ENCODE data around the gene CHI3L1. TPM values are rescaled to one million over a fixed set of nuclear protein-coding genes. Genes with fewer than 3 reads are reported as not detected.

The CHI3L1 gene
- total RNA-seq, 1 donor from 2014 or later, result 0.20 TPM

DNA sequence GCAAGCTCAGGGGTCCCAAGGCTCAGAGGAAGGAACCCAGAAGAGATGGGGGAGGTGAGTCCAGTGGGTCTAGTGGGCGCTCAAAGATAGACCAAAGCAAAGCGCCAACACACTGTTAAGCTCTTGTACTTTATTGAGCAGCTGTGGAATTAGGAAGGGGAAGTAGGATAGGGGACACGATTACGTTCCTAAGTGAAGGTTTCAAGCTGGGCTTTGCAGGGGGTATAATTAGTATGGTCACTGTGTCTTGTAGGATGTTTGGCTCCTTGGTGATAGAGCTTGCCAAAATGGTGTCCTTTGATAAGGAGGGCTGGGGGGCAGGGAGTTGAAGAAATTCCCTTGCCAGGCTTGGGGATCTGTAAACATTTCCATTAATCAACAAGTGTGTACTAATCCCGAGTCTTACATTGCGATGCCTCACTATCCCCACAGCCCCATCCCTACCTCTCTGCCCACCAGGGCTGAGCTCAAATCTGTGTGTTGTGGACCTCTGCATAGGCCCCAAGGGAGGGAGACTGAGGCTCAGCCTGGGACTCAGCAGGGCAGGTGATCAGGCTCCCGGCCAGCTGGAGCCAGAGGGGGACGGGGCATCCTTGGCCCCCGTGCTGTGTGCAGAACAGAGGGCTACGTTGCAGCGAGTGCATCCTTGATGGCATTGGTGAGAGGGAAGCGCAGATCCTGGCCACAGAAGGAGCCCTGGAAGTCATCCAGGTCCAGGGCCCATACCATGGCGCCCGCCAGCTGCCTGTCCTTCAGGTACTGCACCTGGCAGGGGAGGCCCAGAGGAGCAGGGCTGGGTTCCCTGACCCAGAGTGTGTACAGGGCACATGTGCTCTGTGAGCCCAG, 7.5 kb downstream of the CHI3L1 start:
- no peak for DNase-seq (ENCODE audit: low read depth)
- no peak overlapping the region for H3K4me3 Mint-ChIP-seq (ENCODE audit: unreplicated experiment)

DNA sequence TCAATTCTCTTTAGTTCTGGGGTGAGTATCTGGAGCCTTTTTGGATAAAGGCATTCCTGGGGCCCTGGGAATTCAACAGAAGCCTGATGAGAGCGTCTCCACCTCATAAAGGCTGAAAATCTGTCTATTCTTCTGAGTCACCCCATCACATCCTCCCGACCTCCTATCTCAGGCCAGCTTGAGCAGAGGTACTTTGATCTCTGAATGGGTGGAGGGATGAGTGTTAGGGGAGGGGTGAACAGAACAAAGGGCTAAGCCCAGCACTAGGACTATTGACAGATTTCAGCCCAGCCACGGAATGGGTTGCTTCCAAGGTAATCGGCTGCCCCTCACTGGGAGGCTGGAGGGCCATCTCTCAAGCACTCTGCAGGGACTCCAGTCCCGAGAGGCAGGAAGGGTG, 8.4 kb downstream of the CHI3L1 start:
- DNase-seq (ENCODE audit: low read depth) (no peak), FAIRE-seq (no peak)
- no peak overlapping the region for H3K4me3 Mint-ChIP-seq (ENCODE audit: unreplicated experiment)
- Histone ChIP-seq H3K4me1 (ENCODE audit: insufficient read depth, low read length) (peaks cover 14% of the 10 kb centered on the region), H3K9me3 (ENCODE audit: insufficient read depth, low read depth, low read length) (no peaks in the 10 kb centered on the region), H2AFZ (ENCODE audit: low read depth, low read length) (peak overlapping the region; percentile 3), H3K9ac (ENCODE audit: low read length) (no peak overlapping the region), H3K27me3 (ENCODE audit: insufficient read depth, low read length) (no peaks in the 10 kb centered on the region), H3K4me2 (ENCODE audit: low read length) (peak overlapping the region; percentile 61), H3K4me3 (ENCODE audit: insufficient read depth, low read depth, low read length) (no peak overlapping the region), H3K79me2 (ENCODE audit: insufficient read depth, low read length) (no peaks in the 10 kb centered on the region), H3K36me3 (ENCODE audit: insufficient read depth, low read length) (no peaks in the 10 kb centered on the region), H4K20me1 (ENCODE audit: insufficient read depth, low read length) (no peaks in the 10 kb centered on the region), H3K27ac (ENCODE audit: low read depth, low read length) (no peak overlapping the region)
- H3K9me3 Mint-ChIP-seq (ENCODE audit: unreplicated experiment), result no peaks in the 10 kb centered on the region
- peaks cover 20% of the 10 kb centered on the region for H3K4me1 Mint-ChIP-seq (ENCODE audit: low read depth, unreplicated experiment)
- no peaks in the 10 kb centered on the region for H3K36me3 Mint-ChIP-seq (ENCODE audit: low read depth, unreplicated experiment)
- no peak for TF ChIP-seq EZH2 (IDR thresholded peaks at IDR 0.05; ENCODE audit: insufficient read depth, low read length)
- peaks cover 22% of the 10 kb centered on the region for H3K27me3 Mint-ChIP-seq (ENCODE audit: low read depth, unreplicated experiment)
- peak overlapping the region; percentile 75 for H3K27ac Mint-ChIP-seq (ENCODE audit: unreplicated experiment)

More for the DNA sequence above, 7.5 kb downstream of the CHI3L1 start:
- no peaks in the 10 kb centered on the region for H3K9me3 Mint-ChIP-seq (ENCODE audit: unreplicated experiment)
- no peak for TF ChIP-seq EZH2 (IDR thresholded peaks at IDR 0.05; ENCODE audit: insufficient read depth, low read length)
- TF ChIP-seq, protein P1, sequence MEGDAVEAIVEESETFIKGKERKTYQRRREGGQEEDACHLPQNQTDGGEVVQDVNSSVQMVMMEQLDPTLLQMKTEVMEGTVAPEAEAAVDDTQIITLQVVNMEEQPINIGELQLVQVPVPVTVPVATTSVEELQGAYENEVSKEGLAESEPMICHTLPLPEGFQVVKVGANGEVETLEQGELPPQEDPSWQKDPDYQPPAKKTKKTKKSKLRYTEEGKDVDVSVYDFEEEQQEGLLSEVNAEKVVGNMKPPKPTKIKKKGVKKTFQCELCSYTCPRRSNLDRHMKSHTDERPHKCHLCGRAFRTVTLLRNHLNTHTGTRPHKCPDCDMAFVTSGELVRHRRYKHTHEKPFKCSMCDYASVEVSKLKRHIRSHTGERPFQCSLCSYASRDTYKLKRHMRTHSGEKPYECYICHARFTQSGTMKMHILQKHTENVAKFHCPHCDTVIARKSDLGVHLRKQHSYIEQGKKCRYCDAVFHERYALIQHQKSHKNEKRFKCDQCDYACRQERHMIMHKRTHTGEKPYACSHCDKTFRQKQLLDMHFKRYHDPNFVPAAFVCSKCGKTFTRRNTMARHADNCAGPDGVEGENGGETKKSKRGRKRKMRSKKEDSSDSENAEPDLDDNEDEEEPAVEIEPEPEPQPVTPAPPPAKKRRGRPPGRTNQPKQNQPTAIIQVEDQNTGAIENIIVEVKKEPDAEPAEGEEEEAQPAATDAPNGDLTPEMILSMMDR (IDR thresholded peaks at IDR 0.05; ENCODE audit: insufficient read depth, low read depth, low read length), result no peak
- no peak for FAIRE-seq
- no peak overlapping the region for H3K9ac ChIP-seq (ENCODE audit: low read length)
- no peak overlapping the region for H3K27ac ChIP-seq (ENCODE audit: low read depth, low read length)
- no peaks in the 10 kb centered on the region for H4K20me1 ChIP-seq (ENCODE audit: insufficient read depth, low read length)
- no peaks in the 10 kb centered on the region for H3K79me2 ChIP-seq (ENCODE audit: insufficient read depth, low read length)
- H3K36me3 ChIP-seq (ENCODE audit: insufficient read depth, low read length), result no peaks in the 10 kb centered on the region
- H3K4me3 ChIP-seq (ENCODE audit: insufficient read depth, low read depth, low read length), result no peak overlapping the region
- peaks cover 14% of the 10 kb centered on the region for H3K4me1 ChIP-seq (ENCODE audit: insufficient read depth, low read length)
- H3K36me3 Mint-ChIP-seq (ENCODE audit: low read depth, unreplicated experiment), result no peaks in the 10 kb centered on the region
- no peaks in the 10 kb centered on the region for H3K27me3 ChIP-seq (ENCODE audit: insufficient read depth, low read length)
- no peaks in the 10 kb centered on the region for H3K9me3 ChIP-seq (ENCODE audit: insufficient read depth, low read depth, low read length)
- no peak overlapping the region for H3K27ac Mint-ChIP-seq (ENCODE audit: unreplicated experiment)
- H3K4me2 ChIP-seq (ENCODE audit: low read length), result no peak overlapping the region
- H3K4me1 Mint-ChIP-seq (ENCODE audit: low read depth, unreplicated experiment), result peaks cover 20% of the 10 kb centered on the region
- no peak overlapping the region for H2AFZ ChIP-seq (ENCODE audit: low read depth, low read length)
- peaks cover 23% of the 10 kb centered on the region for H3K27me3 Mint-ChIP-seq (ENCODE audit: low read depth, unreplicated experiment)

DNA sequence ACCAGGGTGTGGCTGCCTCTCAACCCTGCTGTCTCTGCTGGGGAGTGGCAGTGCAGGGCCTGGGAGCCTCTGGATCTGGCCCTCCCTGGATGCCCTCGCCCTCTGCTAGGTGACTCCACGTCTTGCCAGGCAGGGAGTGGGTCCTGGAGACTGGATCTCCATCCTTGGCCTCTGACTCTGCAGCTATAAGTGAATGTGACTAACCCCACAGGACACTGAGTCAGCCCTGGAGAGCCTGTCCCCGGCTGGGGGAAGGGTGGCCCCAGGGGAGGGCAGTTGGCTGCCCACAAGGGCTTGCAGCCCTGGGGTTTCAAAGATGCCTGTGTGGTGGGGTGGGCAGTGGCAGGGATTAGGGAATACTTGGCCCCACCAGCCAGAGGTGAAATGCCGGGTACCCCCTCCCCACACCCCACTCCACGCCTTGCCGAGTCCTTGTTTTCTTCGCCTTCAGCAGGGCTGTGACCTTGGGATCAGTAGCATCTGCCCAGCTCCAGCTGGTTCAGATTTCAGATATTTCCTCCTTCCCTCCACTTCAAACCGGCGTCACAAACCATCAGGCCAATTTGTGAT, 8.9 kb downstream of the CHI3L1 start:
- H3K4me1 ChIP-seq (ENCODE audit: insufficient read depth, low read length), result peaks cover 14% of the 10 kb centered on the region
- H3K36me3 ChIP-seq (ENCODE audit: insufficient read depth, low read length), result no peaks in the 10 kb centered on the region
- no peak overlapping the region for H3K4me3 ChIP-seq (ENCODE audit: insufficient read depth, low read depth, low read length)
- DNase-seq (ENCODE audit: low read depth) (peak; percentile 23), FAIRE-seq (no peak)
- no peak overlapping the region for H3K9ac ChIP-seq (ENCODE audit: low read length)
- peak overlapping the region; percentile 75 for H3K27ac Mint-ChIP-seq (ENCODE audit: unreplicated experiment)
- no peaks in the 10 kb centered on the region for H4K20me1 ChIP-seq (ENCODE audit: insufficient read depth, low read length)
- no peaks in the 10 kb centered on the region for H3K79me2 ChIP-seq (ENCODE audit: insufficient read depth, low read length)
- H3K4me3 Mint-ChIP-seq (ENCODE audit: unreplicated experiment), result no peak overlapping the region
- H2AFZ ChIP-seq (ENCODE audit: low read depth, low read length), result no peak overlapping the region
- peaks cover 22% of the 10 kb centered on the region for H3K4me1 Mint-ChIP-seq (ENCODE audit: low read depth, unreplicated experiment)
- H3K9me3 ChIP-seq (ENCODE audit: insufficient read depth, low read depth, low read length), result no peaks in the 10 kb centered on the region
- no peak overlapping the region for H3K27ac ChIP-seq (ENCODE audit: low read depth, low read length)
- H3K27me3 Mint-ChIP-seq (ENCODE audit: low read depth, unreplicated experiment), result peaks cover 17% of the 10 kb centered on the region
- H3K27me3 ChIP-seq (ENCODE audit: insufficient read depth, low read length), result no peaks in the 10 kb centered on the region
- no peaks in the 10 kb centered on the region for H3K9me3 Mint-ChIP-seq (ENCODE audit: unreplicated experiment)
- H3K4me2 ChIP-seq (ENCODE audit: low read length), result peak overlapping the region; percentile 61
- H3K36me3 Mint-ChIP-seq (ENCODE audit: low read depth, unreplicated experiment), result no peaks in the 10 kb centered on the region
- TF ChIP-seq, protein P1 (IDR thresholded peaks at IDR 0.05; ENCODE audit: insufficient read depth, low read depth, low read length), result no peak
- no peak for TF ChIP-seq EZH2 (IDR thresholded peaks at IDR 0.05; ENCODE audit: insufficient read depth, low read length)
